ENCODE results near the gene PLXNB2. TPM values are rescaled to one million over a fixed set of nuclear protein-coding genes. Genes with fewer than 3 reads are reported as not detected.

The PLXNB2 gene
- total and polyA plus RNA-seq, 12 donors: 12.4 to 431 (median 296) TPM

GRCh38 chr22:50320116-50320515, 12.7 kb upstream of the PLXNB2 start:
- no peak for DNase-seq
- 90 to 92% (median 91%) methylated on average over 7 to 8 of the region's 8 CpGs for WGBS, 4 donors
- Histone ChIP-seq H3K4me1 (replicated peaks in 1 of 2) (no peaks in the 10 kb centered on the region), H3K27ac (no peak overlapping the region), H3K36me3 (replicated peaks in 1 of 2) (no peaks in the 10 kb centered on the region), H3K27me3 (no peaks in the 10 kb centered on the region), H3K9me3 (replicated peaks in 1 of 3) (no peaks in the 10 kb centered on the region), H3K4me3 (no peak overlapping the region)
- intact Hi-C loops (cut with DNase I): no loop called here
- no peak for TF ChIP-seq POLR2A (IDR thresholded peaks at IDR 0.05)
- no peak for TF ChIP-seq CTCF (IDR thresholded peaks at IDR 0.05)

- no peak for DNase-seq
- 84 to 95% (median 93%) methylated on average over 4 to 15 of the region's 15 CpGs for WGBS, 4 donors
- H3K27me3 ChIP-seq: no peaks in the 10 kb centered on the region
Measured at GRCh38 chr22:50319503-50319951, 12.1 kb upstream of the PLXNB2 start.

DNA sequence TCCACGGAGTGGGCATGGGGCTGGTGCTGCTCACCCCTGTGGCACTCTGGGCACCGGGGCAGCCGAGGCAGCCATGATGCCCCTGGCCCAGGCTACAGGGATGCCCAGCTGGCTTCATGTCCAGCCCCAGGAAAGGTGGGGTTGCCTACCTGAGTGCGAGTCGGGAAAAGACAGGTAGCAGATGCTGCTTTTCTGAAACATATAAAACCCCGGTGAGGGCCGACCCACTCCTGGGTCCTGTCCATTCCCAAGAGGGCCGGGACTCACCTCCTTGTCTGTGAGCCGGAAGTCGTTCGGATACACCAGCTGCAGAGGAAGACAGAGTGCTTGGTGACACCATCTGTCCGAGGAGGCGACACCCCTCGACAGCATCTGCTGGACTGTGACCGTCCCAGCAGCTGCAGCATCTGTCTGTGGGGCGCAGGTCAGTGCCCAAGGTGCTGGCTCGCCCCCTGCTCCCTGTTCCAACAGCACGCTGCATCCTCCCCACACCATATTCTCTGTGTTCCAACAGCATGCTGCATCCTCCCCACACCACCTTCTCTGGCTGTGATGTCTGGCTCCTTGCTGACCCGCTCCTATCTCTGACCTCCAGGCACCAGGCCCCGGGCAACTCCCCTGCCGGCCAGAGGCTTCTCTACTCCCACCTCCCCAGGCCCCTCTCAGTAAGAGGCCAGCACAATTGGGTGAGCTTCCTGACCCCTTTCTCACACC, 11.4 kb upstream of the PLXNB2 start:
- Histone ChIP-seq H3K4me1 (replicated peaks in 1 of 2) (peaks cover 8 to 11% of the 10 kb centered on the region in 2 donors), H3K27me3 (no peaks in the 10 kb centered on the region), H3K4me3 (no peak overlapping the region), H3K36me3 (replicated peaks in 1 of 2) (no peaks in the 10 kb centered on the region), H3K27ac (no peak overlapping the region), H3K9me3 (replicated peaks in 1 of 3) (no peaks in the 10 kb centered on the region)
- no peak for TF ChIP-seq CTCF (IDR thresholded peaks at IDR 0.05)
- TF ChIP-seq POLR2A (IDR thresholded peaks at IDR 0.05): no peak
- WGBS, 4 donors: 82 to 89% (median 86%) methylated on average over 10 to 21 of the region's 21 CpGs
- intact Hi-C loops (cut with DNase I): no loop called here
- DNase-seq: no peak

More at GRCh38 chr22:50319503-50319951, 12.1 kb upstream of the PLXNB2 start:
- H3K4me3 ChIP-seq: no peak overlapping the region
- intact Hi-C loops (cut with DNase I): no loop called here
- no peak for TF ChIP-seq CTCF (IDR thresholded peaks at IDR 0.05)
- TF ChIP-seq POLR2A (IDR thresholded peaks at IDR 0.05): no peak
- no peaks in the 10 kb centered on the region for H3K9me3 ChIP-seq (replicated peaks in 1 of 3)
- no peaks in the 10 kb centered on the region for H3K36me3 ChIP-seq (replicated peaks in 1 of 2)
- peaks cover 4 to 6% of the 10 kb centered on the region in 2 donors for H3K4me1 ChIP-seq (replicated peaks in 1 of 2)
- no peak overlapping the region for H3K27ac ChIP-seq

- no peak for DNase-seq
- no peak for TF ChIP-seq POLR2A (IDR thresholded peaks at IDR 0.05)
- TF ChIP-seq CTCF (IDR thresholded peaks at IDR 0.05): no peak
- intact Hi-C loops (cut with DNase I): no loop called here
- Histone ChIP-seq H3K27me3 (no peaks in the 10 kb centered on the region), H3K27ac (no peak overlapping the region), H3K9me3 (replicated peaks in 1 of 3) (no peaks in the 10 kb centered on the region), H3K36me3 (replicated peaks in 1 of 2) (no peaks in the 10 kb centered on the region), H3K4me1 (replicated peaks in 1 of 2) (peaks cover 8 to 12% of the 10 kb centered on the region in 2 donors), H3K4me3 (no peak overlapping the region)
- 86 to 91% (median 87%) methylated on average over 7 of the region's 7 CpGs; no CpG with 5 or more reads in 1 of the 4 donors for WGBS, 4 donors
Measured at GRCh38 chr22:50318356-50318697, 10.9 kb upstream of the PLXNB2 start.
